NCI-H2107 treated with DMSO at 0.1 percent for 48 hours (cell line): ENCODE data around the gene TNNC2.
"Not testable (repeated sequence)": the region's sequence is repeated elsewhere in the genome, so short reads cannot be mapped to it uniquely, and the experiment has no call there.

Source experiments
- DNase-seq: peaks from one replicate; lab custom pipeline; 2025; ENCODE audit not compliant: unreplicated experiment; lab: John Stamatoyannopoulos, UW

The TNNC2 gene

GRCh38 chr20:45822857-45823256 lies 4.3 kb downstream of the TNNC2 start:
- no peak for DNase-seq

GRCh38 chr20:45821947-45822346 lies 5.2 kb downstream of the TNNC2 start:
- DNase-seq = no peak

- DNase-seq = no peak
Measured at GRCh38 chr20:45819466-45819865, 7.6 kb downstream of the TNNC2 start.

DNA sequence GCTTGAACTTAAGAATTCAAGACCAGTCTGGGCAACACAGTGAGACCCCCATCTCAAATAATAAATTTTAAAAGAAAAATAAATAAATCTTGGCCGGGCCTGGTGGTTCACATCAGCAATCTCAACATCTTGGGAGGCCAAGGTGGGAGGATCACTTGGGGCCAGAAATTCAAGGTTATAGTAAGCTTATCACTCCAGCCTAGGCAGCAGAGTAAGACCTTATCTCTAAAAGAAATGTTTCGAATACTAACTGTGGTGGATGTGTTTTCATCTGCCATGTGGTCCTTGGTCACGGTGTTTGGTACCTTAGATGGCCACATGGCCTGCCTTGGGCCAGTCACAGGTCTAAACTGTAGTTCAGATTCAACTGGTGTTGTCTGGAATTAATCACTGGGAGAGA lies 8.9 kb downstream of the TNNC2 start:
- DNase-seq = no peak

- no peak for DNase-seq
Measured at GRCh38 chr20:45817376-45818194, 9.5 kb downstream of the TNNC2 start.

- no peak for DNase-seq
Measured at GRCh38 chr20:45816951-45817350, 10.2 kb downstream of the TNNC2 start.

DNA sequence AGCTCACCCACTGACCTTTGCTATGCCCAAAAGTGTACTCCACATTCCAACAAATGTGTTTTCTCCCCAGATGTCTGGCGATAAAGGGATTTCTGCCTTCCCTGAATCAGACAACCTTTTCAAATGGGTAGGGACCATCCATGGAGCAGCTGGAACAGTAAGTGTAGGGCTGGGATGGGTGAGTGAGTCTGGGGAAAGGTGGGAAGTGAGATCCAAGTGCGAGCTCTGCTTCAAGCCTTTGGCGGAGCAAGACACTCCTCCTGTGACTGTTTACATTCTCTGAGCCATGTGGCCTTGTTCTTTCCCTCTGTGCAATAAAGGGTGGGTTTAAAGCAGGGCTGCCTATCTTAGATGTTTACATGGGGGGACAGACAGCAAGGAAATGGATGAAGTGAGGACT lies 12.8 kb downstream of the TNNC2 start:
- no peak for DNase-seq

DNA sequence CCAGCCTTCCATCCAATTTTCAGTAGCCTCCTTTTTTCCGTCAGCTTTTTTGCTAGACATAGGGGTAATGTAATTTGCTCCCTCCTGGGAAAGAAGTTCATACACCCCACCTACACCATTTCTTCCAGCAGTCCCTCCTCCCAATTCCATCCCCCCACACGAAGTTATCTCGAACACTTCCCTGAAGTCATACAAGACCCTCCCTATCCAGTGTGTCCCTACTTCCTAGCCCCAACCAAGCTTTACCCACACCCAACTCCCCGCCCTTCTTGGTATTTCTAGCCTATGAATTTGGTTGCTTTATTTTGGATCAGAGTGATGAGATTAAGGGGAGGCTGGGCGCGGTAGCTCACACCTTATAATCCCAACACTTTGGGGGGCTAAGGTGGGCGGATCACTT lies 13.6 kb downstream of the TNNC2 start:
- no peak for DNase-seq

DNA sequence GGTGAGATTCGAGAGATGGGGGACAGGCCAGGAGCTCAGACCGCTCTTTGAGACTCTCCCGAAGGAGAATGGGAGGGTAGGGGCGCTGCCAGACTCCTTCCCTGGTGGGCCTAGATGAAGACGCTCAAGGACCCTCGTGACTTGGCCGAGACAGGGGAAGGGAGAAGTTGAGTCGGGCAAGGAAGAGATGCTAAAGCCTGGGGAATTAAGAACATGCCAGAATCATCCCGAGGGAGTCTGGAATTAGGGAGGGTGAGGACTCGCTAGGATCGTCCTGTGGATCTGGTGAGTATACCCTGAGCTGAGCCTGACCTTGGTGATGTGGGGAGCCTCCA lies 14.1 kb downstream of the TNNC2 start:
- DNase-seq = no peak

DNA sequence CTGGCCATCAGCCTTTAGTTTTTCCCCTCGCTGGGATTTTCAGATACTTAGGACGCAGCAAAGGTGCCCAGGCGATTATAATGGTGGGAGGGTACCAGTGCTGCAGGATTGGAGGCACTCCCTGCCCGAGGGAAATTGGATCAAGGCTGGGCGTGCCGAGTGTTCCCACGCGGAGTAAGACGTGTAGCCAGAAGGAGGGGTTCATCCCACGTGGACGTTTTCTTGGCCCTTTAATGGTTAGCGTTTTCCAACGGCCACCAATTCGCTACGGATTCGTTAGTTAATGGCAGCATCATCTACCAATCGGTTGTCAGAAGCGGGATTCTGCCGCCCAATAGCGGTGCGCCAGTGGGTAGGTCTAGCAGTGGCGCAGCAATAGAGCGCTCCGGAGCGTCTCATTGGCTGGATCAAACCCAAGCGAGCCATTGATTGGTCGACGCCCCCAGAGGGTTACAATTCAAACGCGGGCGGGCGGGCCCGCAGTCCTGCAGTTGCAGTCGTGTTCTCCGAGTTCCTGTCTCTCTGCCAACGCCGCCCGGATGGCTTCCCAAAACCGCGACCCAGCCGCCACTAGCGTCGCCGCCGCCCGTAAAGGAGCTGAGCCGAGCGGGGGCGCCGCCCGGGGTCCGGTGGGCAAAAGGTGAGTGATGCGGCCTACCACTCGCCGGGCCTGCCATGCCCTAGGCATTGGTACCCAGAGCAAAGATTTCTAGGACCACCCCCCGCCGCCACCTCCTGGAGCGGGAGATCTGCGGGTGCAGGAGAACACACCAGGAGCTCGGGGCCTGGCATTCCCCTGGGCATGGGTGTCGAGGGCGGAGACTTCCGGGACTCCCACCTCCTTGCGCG lies 14.7 kb downstream of the TNNC2 start, which contains the start of gene UBE2C:
UBE2C (plus strand) TSS at position 488 of the 849 bp plus-strand sequence; CDS start at position 540, 52 bp downstream.
- peak; percentile 94 for DNase-seq

DNA sequence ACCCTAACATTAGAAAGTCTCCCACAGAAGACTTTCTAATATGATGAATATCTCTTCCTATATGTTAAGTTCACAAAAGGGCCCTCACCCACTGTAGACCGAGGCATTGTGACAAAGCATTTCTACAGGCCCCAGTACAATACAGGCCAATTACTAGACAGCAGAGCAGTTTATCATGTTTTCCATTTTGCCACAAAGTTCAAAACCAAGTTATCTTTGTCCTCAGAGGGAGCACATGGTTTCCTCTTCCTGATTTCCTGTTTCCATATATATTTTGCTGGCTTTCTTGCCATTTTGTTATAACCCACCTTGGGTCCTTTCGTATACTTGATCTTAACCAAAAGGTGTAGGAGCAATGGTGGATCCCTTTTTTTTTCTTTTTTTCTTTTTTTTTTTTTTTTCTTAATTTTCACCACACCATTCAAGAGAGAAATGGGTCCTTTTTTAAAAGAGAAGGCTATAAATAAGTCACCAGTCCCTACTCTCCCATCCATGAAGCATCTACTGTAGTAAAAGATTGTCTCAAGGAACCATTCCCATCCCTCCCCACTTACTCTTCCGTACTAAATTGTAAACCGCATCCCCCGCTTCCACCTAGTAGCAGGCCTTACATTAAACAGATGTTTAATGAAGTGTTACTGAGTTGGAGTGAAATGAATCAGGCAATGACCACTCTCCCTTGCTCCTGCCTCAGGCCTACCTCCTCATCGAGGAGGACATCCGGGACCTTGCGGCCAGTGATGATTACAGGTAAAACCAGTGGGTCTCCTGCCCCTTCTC lies 16.7 kb downstream of the TNNC2 start:
- DNase-seq = no peak

GRCh38 chr20:45801851-45802250 lies 25.3 kb downstream of the TNNC2 start:
- no peak for DNase-seq

DNA sequence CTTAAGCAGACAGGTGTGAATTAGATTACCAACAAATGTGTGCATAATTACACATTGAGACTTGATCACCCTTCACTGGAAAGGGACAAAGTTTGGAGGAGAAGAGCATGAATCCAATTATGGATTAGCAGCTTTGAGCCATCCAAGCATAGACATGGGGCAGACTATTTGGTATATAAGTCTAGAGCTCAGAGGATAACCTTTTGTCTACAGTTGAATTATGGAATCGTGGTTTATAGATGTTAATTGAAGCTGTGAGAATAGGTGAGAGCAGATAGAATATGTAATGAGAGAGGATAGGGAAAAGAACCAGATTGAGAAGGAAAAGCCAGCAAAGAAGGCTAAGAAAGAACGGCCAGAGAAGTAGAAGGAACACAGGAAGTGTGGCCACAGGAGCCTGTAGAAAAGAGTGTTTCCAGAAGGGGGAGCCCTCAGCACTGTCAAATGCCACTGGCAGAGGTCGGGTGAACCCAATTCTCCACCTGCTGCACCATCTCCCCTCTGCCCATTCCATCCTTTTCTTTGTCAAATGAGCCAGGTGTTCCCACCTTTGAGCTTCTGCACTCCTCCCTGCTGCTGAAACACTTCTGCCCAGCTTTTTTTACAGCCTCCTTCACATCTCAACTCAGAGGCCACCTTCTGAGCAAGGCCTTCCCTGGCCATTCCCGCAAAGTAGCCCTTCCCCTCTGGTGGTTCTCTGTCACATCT lies 28.0 kb downstream of the TNNC2 start:
- peak; percentile 21 for DNase-seq

GRCh38 chr20:45797955-45798354 lies 29.2 kb downstream of the TNNC2 start:
- DNase-seq = not testable (repeated sequence)

- DNase-seq = not testable (repeated sequence)
Measured at GRCh38 chr20:45797510-45797909, 29.6 kb downstream of the TNNC2 start.

GRCh38 chr20:45796337-45797065 lies 30.6 kb downstream of the TNNC2 start:
- DNase-seq = no peak

GRCh38 chr20:45792317-45793118 lies 34.6 kb downstream of the TNNC2 start:
- DNase-seq = no peak

DNA sequence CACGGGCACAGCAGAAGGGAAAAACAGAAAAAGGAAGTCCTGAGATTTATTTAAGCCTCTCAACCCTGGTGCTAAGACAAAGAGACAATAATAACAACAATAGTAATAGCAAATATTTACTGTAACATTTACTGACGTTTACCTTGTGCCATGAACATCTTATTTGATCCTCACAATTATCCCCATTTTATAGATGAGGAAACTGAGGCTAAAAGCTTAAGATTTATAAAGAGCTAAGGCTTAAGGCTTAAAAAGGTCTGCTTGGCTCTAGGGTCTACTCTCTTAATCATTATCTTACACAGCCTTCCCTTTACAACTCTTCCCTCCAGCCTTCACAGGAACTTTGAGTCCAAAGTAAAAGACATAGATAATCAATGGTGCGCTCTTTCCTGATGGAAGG lies 38.8 kb downstream of the TNNC2 start:
- no peak for DNase-seq

DNA sequence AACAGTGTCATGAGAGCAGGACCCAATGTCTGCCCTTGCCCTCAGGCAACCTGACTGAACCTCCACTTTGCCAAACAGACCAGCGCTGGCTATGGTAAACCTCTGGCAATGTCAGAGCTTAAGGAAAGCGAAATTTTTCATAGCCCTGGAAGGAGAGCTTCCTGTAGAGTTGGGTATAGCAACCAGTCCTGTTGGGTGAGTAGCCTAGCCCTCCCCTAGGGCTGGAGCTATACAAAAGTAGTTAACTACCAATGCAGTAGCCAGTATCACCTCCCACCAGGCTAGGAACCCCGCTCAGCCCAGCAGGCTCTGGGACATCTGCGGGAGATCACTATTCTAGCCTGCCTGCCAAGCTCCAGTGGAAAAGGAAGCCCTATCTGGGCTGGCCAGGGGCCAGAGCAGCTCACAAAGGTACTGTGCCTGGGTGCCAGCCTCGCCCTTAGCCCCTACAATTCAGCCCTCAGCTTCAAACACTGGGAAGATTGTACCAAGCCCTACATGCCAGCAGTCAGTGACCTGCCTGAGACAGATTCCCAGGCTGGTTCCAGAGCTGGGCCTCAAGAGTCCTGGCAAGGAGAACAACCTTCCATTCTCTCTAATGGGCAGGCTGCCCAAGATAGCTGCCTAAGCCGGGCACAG lies 43.3 kb downstream of the TNNC2 start:
- DNase-seq = no peak
